BLaER1 (cell line): ENCODE results near the gene CAMSAP3.

Source experiments
- H3K27ac ChIP-seq: shearing (Covaris generic); formaldehyde crosslinking; 2 replicates; pipeline ENCODE4 v1.8.1; 2022
- H3K27me3 ChIP-seq: shearing (Covaris generic); formaldehyde crosslinking; 2 replicates; pipeline ENCODE4 v1.8.1; 2022
- H3K36me3 ChIP-seq: shearing (Covaris generic); formaldehyde crosslinking; 2 replicates; pipeline ENCODE4 v1.8.1; 2022
- H3K4me1 ChIP-seq: shearing (Covaris generic); formaldehyde crosslinking; 2 replicates; pipeline ENCODE4 v1.8.1; 2022
- H3K4me2 ChIP-seq: shearing (Covaris generic); formaldehyde crosslinking; 2 replicates; pipeline ENCODE4 v1.8.1; 2022
- H3K4me3 ChIP-seq: shearing (Covaris generic); formaldehyde crosslinking; 2 replicates; pipeline ENCODE4 v1.8.1; 2022
- H3K9ac ChIP-seq: shearing (Covaris generic); formaldehyde crosslinking; 2 replicates; pipeline ENCODE4 v1.8.1; 2022
- H3K9me3 ChIP-seq: shearing (Covaris generic); formaldehyde crosslinking; 2 replicates; pipeline ENCODE4 v1.8.1; 2022
- H4K20me1 ChIP-seq: shearing (Covaris generic); formaldehyde crosslinking; 2 replicates; pipeline ENCODE4 v1.8.1; 2022
- Cebpa-rat ChIP-seq: shearing (Covaris generic); IDR thresholded peaks from 2 replicates; pipeline ENCODE4 v1.8.1; 2022

The CAMSAP3 gene

DNA sequence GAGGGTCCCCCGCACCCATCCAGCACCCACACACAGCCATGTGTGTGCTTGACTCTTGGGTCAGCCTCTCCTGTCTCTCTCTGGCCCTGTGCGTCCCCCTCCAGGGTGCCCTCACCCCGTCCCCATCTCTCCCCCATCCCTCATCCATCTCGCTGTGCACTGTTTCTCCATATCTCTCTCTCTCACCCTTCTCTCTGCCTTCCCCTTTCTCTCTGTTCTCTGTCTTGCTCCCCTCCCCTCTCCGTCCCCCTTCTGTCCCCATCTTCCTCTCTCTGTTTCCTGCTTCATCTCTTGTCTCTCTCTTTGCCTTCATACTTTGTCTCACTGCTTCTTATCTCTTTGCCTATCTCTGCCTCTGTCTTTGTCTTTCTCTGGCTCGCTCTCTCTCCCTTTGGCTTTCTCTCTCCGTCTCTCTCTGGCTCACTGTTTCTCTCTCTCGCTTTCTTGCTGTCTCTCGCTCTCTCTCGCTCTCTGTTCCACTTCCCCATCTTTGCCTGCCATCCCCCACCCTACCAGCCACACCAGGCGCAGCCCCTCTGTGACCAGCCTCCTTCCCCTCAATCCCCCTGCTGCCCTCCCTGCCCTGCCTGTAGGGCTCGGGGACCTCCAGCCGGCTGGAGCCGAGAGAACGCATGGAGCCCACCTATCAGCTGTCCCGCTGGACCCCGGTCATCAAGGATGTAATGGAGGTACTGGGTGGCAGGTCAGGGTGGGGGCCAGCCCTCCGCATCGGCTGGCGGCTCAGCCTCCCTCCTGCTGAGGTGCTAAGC lies 50.2 kb downstream of the CAMSAP3 start:
- Histone ChIP-seq H3K9ac (no peak overlapping the region), H3K9me3 (no peaks in the 10 kb centered on the region), H3K36me3 (peaks cover 62% of the 10 kb centered on the region), H3K27ac (no peak overlapping the region), H3K4me2 (no peak overlapping the region), H3K27me3 (no peaks in the 10 kb centered on the region), H3K4me1 (no peaks in the 10 kb centered on the region), H4K20me1 (no peaks in the 10 kb centered on the region), H3K4me3 (no peak overlapping the region)
- TF ChIP-seq Cebpa-rat, result no peak

DNA sequence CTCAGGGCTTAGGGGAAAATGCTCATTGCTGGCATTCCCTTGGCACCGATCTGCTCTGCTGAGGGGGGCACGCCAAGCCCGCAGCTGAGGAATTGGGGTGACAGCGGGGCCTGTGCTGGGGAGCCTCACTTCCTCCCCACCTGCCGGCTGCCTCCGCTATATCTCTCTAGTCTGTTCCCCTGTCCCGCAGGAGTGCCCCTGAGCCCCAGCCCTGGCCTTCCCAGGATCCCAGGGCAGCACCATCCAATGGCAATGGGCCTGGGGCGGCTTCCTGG lies 50.7 kb downstream of the CAMSAP3 start:
- H3K27ac ChIP-seq, result no peak overlapping the region
- no peaks in the 10 kb centered on the region for H4K20me1 ChIP-seq
- H3K36me3 ChIP-seq, result peaks cover 57% of the 10 kb centered on the region
- no peaks in the 10 kb centered on the region for H3K27me3 ChIP-seq
- no peaks in the 10 kb centered on the region for H3K4me1 ChIP-seq
- TF ChIP-seq Cebpa-rat, result no peak
- no peak overlapping the region for H3K4me3 ChIP-seq
- H3K9ac ChIP-seq, result no peak overlapping the region
- H3K9me3 ChIP-seq, result no peaks in the 10 kb centered on the region
- no peak overlapping the region for H3K4me2 ChIP-seq

DNA sequence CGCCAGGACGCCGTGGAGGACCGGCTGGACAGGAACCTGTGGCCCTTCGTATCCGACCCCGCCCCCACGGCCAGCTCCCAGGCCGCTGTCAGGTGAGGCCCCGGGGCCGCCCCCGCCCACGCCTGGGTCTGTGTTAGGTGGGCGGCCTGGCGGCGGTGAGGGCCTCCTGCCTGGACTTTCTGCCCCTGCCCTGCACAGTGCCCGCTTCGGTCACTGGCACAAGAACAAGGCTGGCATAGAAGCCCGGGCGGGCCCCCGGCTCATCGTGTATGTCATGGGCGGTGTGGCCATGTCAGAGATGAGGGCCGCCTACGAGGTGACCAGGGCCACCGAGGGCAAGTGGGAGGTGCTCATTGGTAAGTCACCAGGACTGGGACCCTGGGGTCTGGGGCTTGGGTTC lies 51.5 kb downstream of the CAMSAP3 start:
- Histone ChIP-seq H3K4me2 (no peak overlapping the region), H4K20me1 (no peaks in the 10 kb centered on the region), H3K4me1 (peaks cover 6% of the 10 kb centered on the region), H3K27me3 (no peaks in the 10 kb centered on the region), H3K27ac (no peak overlapping the region), H3K36me3 (peaks cover 52% of the 10 kb centered on the region), H3K4me3 (no peak overlapping the region), H3K9me3 (no peaks in the 10 kb centered on the region), H3K9ac (no peak overlapping the region)
- no peak for TF ChIP-seq Cebpa-rat

DNA sequence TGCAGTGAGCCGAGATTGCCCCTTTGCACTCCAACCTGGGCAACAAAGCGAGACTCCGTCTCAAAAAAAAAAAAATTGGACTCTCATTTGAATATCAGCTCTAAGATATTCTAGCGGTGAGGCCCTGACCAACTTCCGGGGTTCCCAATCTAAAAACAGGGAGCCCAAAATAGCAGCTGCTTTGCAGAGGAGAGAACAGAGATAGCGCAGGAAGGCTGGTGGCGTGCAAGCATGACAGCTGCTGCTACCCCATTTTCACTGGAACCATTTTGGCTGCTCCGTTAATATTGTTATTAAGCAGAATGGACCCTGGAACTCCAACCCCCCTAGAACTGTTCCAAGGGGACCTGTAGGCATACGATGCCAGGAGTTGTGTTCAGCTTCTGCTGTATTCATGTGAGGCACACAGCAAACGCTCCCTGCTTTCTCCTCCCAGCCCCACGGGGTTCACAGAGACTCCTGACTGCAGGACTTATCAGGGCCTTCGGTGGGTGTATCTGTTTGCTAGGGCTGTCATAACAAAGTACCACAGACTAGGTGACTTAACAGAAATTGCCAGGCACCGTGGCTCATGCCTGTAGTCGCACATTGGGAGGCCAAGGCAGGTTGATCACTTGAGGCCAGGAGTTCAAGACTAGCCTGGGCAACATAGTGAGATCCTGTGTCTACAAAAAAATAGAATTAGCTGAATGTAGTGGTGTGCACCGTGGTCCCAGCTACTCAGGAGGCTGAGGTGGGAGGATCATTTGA lies 52.8 kb downstream of the CAMSAP3 start:
- Histone ChIP-seq H3K9me3 (no peaks in the 10 kb centered on the region), H3K4me2 (no peak overlapping the region), H3K27me3 (no peaks in the 10 kb centered on the region), H3K4me3 (no peak overlapping the region), H4K20me1 (no peaks in the 10 kb centered on the region), H3K4me1 (peaks cover 18% of the 10 kb centered on the region), H3K9ac (no peak overlapping the region), H3K36me3 (peaks cover 43% of the 10 kb centered on the region), H3K27ac (no peak overlapping the region)
- TF ChIP-seq Cebpa-rat, result no peak

DNA sequence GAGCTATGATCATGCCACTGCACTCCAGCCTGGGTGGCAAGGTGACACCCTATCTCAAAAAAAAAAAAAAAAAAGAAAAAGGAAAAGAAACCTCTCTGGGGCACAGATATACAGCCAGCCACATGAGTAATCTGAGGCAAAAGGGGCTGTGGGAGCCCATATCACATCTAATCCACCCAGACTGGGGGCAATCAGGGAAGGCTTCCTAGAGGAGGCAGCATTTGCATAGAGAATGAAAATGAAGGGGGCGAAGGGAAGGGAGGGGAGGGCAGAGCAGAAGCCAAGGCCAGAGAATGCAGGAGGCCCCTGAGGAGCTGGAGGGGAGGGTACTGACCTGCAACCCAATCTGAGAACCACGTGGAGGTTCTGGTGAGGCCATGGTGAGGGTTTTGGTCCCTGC lies 54.5 kb downstream of the CAMSAP3 start:
- TF ChIP-seq Cebpa-rat, result no peak

DNA sequence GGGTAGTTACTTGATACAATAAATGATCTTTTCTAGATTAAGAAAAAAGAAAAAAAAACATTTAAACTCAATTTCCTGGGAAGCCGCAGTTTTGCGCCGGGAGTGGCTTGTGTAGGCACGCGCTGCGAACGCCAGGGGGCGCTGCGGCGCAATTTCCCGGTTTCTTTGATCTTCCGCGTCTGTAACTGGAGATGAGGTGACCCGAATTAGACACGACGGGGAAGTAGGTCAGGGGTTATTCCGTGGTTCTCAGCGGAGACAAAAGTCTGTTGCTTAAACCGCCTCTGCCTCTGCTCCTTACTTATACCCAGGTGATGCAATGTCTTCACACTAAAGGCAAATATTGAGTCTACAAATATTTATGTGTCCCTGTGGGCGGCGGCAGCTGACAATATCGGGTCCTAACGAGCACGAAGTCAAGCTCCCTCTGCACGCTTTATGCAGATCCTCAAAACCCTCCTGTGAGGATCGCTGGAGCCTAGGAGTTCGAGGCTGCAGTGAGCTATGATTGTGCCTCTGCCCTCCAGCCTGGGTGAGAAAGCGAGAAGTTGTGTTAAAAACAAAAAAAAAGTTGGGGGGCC lies 56.5 kb downstream of the CAMSAP3 start:
- peak; percentile 78 for TF ChIP-seq Cebpa-rat
- H4K20me1 ChIP-seq, result no peaks in the 10 kb centered on the region
- no peaks in the 10 kb centered on the region for H3K27me3 ChIP-seq
- peak overlapping the region; percentile 43; the same call in 1 of the 2 replicates for H3K27ac ChIP-seq
- H3K9me3 ChIP-seq, result no peaks in the 10 kb centered on the region
- peak overlapping the region; percentile 77 for H3K4me2 ChIP-seq
- H3K36me3 ChIP-seq, result peaks cover 13% of the 10 kb centered on the region
- peak overlapping the region; percentile 53 for H3K4me3 ChIP-seq
- H3K9ac ChIP-seq, result peak overlapping the region; percentile 40; the same call in 1 of the 2 replicates
- H3K4me1 ChIP-seq, result peaks cover 30% of the 10 kb centered on the region

More for the DNA sequence above, 54.5 kb downstream of the CAMSAP3 start:
- Histone ChIP-seq H3K36me3 (peaks cover 30% of the 10 kb centered on the region), H4K20me1 (no peaks in the 10 kb centered on the region), H3K27ac (no peak overlapping the region), H3K4me2 (no peak overlapping the region), H3K4me3 (no peak overlapping the region), H3K4me1 (peaks cover 19% of the 10 kb centered on the region), H3K27me3 (no peaks in the 10 kb centered on the region), H3K9me3 (no peaks in the 10 kb centered on the region), H3K9ac (no peak overlapping the region)

DNA sequence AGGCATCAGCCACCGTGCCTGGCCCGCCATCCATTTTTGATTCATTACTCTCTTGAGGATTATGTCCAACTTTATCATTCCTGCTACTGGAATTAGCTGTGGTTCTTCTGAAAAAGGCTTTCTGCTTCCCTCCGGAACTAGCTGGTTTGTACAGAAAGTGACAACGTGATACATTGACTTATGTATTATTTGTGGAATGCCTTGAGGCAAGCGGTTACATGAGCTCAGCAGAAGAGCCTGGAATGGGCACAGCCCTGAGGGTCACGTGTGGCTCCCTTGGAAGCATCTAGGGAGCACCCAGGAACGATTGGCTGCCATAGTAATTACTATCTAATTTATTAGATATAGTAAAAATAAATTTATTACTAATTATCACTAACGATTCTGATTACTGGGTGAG lies 58.7 kb downstream of the CAMSAP3 start:
- H3K27ac ChIP-seq, result no peak overlapping the region
- H4K20me1 ChIP-seq, result no peaks in the 10 kb centered on the region
- no peak overlapping the region for H3K9ac ChIP-seq
- no peak overlapping the region for H3K4me3 ChIP-seq
- no peaks in the 10 kb centered on the region for H3K36me3 ChIP-seq
- H3K4me2 ChIP-seq, result no peak overlapping the region
- H3K9me3 ChIP-seq, result no peaks in the 10 kb centered on the region
- no peak for TF ChIP-seq Cebpa-rat
- no peaks in the 10 kb centered on the region for H3K27me3 ChIP-seq
- H3K4me1 ChIP-seq, result peaks cover 49% of the 10 kb centered on the region

DNA sequence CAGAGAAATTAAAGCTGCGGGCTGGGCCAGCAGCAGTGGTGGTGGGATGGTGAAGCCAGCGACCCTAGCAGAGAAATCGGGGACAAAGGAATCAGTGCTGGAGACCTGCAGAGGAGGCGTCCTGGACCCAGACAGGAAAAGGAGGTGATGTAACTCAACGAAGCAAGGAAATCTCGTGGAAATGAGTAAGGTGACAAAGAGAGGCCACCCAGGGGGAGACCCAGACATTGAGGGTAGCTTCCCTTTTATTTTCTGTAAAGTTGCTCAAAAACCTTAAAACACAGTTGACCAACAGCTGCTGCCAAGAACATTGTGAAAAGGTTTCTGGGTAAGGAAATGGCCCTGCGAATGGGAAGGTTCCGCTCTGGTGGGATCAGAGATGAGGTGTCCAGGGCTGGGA lies 59.9 kb downstream of the CAMSAP3 start:
- no peak overlapping the region for H3K27ac ChIP-seq
- H3K9ac ChIP-seq, result no peak overlapping the region
- H3K4me2 ChIP-seq, result peak overlapping the region; percentile 8; the same call in 1 of the 2 replicates
- H3K4me3 ChIP-seq, result no peak overlapping the region
- H3K9me3 ChIP-seq, result no peaks in the 10 kb centered on the region
- no peak for TF ChIP-seq Cebpa-rat
- H4K20me1 ChIP-seq, result no peaks in the 10 kb centered on the region
- peaks cover 52% of the 10 kb centered on the region for H3K4me1 ChIP-seq
- H3K27me3 ChIP-seq, result no peaks in the 10 kb centered on the region
- no peaks in the 10 kb centered on the region for H3K36me3 ChIP-seq

DNA sequence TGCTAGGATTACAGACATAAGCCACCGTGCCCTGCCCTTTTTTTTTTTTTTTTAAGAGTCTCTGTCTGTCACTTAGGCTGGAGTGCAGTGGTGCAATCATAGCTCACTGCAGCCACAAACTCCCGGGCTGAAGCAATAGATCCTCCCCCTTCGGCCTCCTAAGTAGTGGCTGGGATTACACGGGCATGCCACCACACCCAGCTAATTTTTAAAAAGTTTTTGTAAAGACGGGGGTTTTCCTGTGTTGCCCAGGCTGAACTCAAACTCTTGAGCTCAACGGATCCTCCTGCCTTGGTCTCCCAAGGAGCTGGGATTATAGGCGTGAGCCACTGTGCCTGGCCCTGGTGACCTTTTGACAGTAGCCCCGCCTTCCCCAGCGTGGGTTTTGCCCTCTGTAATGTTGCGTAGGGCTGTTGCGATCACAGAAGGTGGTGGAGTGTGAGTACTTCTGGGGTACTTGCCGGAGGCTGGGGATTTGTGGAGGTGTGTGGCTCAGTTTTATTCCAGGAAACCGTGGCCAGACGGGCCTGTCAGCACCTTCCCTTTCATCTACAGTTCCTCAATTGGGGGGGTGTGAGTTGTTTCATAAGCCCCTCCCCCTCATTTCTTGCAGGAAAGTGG lies 61.6 kb downstream of the CAMSAP3 start:
- Histone ChIP-seq H3K27me3 (no peaks in the 10 kb centered on the region), H3K9me3 (no peaks in the 10 kb centered on the region), H3K36me3 (no peaks in the 10 kb centered on the region), H3K4me1 (peaks cover 50% of the 10 kb centered on the region), H4K20me1 (no peaks in the 10 kb centered on the region), H3K27ac (no peak overlapping the region), H3K4me3 (no peak overlapping the region), H3K4me2 (peak overlapping the region; percentile 68; the same call in 1 of the 2 replicates), H3K9ac (no peak overlapping the region)
- TF ChIP-seq Cebpa-rat, result no peak
